IMR-90 (cell line): ENCODE measurements around the gene KCNIP1. TPM values are rescaled to one million over a fixed set of nuclear protein-coding genes. Genes with fewer than 3 reads are reported as not detected.

Experiments used
- ATAC-seq: fragments of 200-7000 bp; cut with Tn5 transposase; 2 replicates; pipeline ENCODE4 v1.9.1; 2020; ENCODE audit warnings: low read depth, mild to moderate bottlenecking, moderate library complexity
- BruUV-seq: library from RNA; stranded (reverse); fragments of 400-500 nt; replicated peaks from 2 replicates; lab custom pipeline; 2021; lab: Mats Ljungman, UMichigan
- CTCF ChIA-PET: fragments of 300-600 bp; formaldehyde crosslinking; extraction: SDS; loops from one replicate; lab custom pipeline; 2021; ENCODE audit warnings: antibody characterized with exemption; lab: Yijun Ruan, JAX
- POLR2A ChIA-PET: fragments of 300-600 bp; sonication (Branson Sonifier 250); formaldehyde crosslinking; loops from one replicate; lab custom pipeline; 2022; ENCODE audit warnings: antibody characterized with exemption; ENCODE audit not compliant: unreplicated experiment; lab: Charles Lee
- DNase-seq: peaks from one replicate; pipeline ENCODE4 v3.0.0; 2013
- H2AFZ ChIP-seq: replicated peaks from 2 replicates; pipeline ENCODE3; 2013; ENCODE audit warnings: low read length, mild to moderate bottlenecking; ENCODE audit not compliant: poor library complexity
- H2AK5ac ChIP-seq: 2 replicates; pipeline ENCODE4 v1.6.1; 2013; ENCODE audit warnings: low read depth, low read length, inconsistent platforms
- H2AK9ac ChIP-seq: replicated peaks from 2 replicates; pipeline ENCODE3; 2013; ENCODE audit warnings: mild to moderate bottlenecking, low read depth, low read length, moderate library complexity; ENCODE audit not compliant: poor library complexity
- H2BK120ac ChIP-seq: 2 replicates; pipeline ENCODE4 v1.6.1; 2013; ENCODE audit warnings: low read depth, low read length, inconsistent platforms
- H2BK15ac ChIP-seq: 3 replicates; pipeline ENCODE4 v1.6.1; 2013; ENCODE audit warnings: low read depth, low read length, inconsistent platforms
- H2BK20ac ChIP-seq: 2 replicates; pipeline ENCODE4 v1.6.1; 2013; ENCODE audit warnings: low read depth, mild to moderate bottlenecking, inconsistent platforms, low read length, moderate library complexity
- H2BK5ac ChIP-seq: 2 replicates; pipeline ENCODE4 v1.6.1; 2013; ENCODE audit warnings: mild to moderate bottlenecking, low read depth, low read length, inconsistent platforms; ENCODE audit not compliant: poor library complexity, severe bottlenecking
- H3K14ac ChIP-seq: replicated peaks from 2 replicates; pipeline ENCODE4 v1.6.1; 2013; ENCODE audit warnings: low read depth, low read length, inconsistent platforms
- H3K18ac ChIP-seq: 2 replicates; pipeline ENCODE4 v1.6.1; 2013; ENCODE audit warnings: low read depth, low read length, control low read depth
- H3K23ac ChIP-seq: 2 replicates; pipeline ENCODE4 v1.6.1; 2013; ENCODE audit warnings: low read depth, low read length, inconsistent platforms
- H3K27ac ChIP-seq: 2 replicates; pipeline ENCODE4 v1.5.1; 2013; ENCODE audit warnings: mild to moderate bottlenecking, control low read depth, low read length; ENCODE audit not compliant: insufficient read depth
- H3K27me3 ChIP-seq: 2 replicates; pipeline ENCODE4 v1.6.1; 2013; ENCODE audit warnings: low read length; ENCODE audit not compliant: control insufficient read depth, insufficient read depth
- H3K36me3 ChIP-seq: 2 replicates; pipeline ENCODE4 v1.6.1; 2013; ENCODE audit warnings: low read length, mixed read lengths; ENCODE audit not compliant: control insufficient read depth, insufficient read depth
- H3K4ac ChIP-seq: 2 replicates; pipeline ENCODE4 v1.6.1; 2013; ENCODE audit warnings: low read depth, low read length, inconsistent platforms
- H3K4me1 ChIP-seq: 2 replicates; pipeline ENCODE4 v1.6.1; 2013; ENCODE audit warnings: low read length, mixed read lengths; ENCODE audit not compliant: control insufficient read depth, insufficient read depth
- H3K4me2 ChIP-seq: 2 replicates; pipeline ENCODE4 v1.6.1; 2013; ENCODE audit warnings: low read depth, mild to moderate bottlenecking, control low read depth, low read length, moderate library complexity
- H3K4me3 ChIP-seq: 2 replicates; pipeline ENCODE4 v1.5.1; 2013; ENCODE audit warnings: low read depth, mild to moderate bottlenecking, control low read depth, low read length, moderate library complexity; ENCODE audit not compliant: insufficient read depth
- H3K56ac ChIP-seq: 2 replicates; pipeline ENCODE4 v1.6.1; 2013; ENCODE audit warnings: low read length, inconsistent platforms; ENCODE audit not compliant: insufficient read depth; ENCODE audit errors: extremely low read depth
- H3K79me1 ChIP-seq, 2 experiments: 2 replicates each; pipeline ENCODE4 v1.6.1; 2013; ENCODE audit warnings: low read length in 2 of 2, inconsistent platforms in 1 of 2, low read depth in 1 of 2
- H3K9ac ChIP-seq: 2 replicates; pipeline ENCODE4 v1.6.1; 2013; ENCODE audit warnings: low read depth, low read length, control low read depth
- H3K9me1 ChIP-seq: 2 replicates; pipeline ENCODE4 v1.6.1; 2013; ENCODE audit warnings: low read length, inconsistent platforms; ENCODE audit not compliant: insufficient read depth
- H3K9me3 ChIP-seq: 2 replicates; pipeline ENCODE4 v1.6.1; 2013; ENCODE audit warnings: low read length; ENCODE audit not compliant: control insufficient read depth, insufficient read depth
- H4K20me1 ChIP-seq: 2 replicates; pipeline ENCODE4 v1.6.1; 2013; ENCODE audit warnings: low read length, inconsistent platforms; ENCODE audit not compliant: insufficient read depth
- H4K5ac ChIP-seq: 2 replicates; pipeline ENCODE4 v1.6.1; 2013; ENCODE audit warnings: mild to moderate bottlenecking, low read depth, low read length, control low read depth
- H4K8ac ChIP-seq, 2 experiments: 2 replicates each; pipeline ENCODE4 v1.6.1; 2013; ENCODE audit warnings: low read depth in 2 of 2, low read length in 2 of 2, control low read depth in 1 of 2, inconsistent platforms in 1 of 2
- H4K91ac ChIP-seq: 2 replicates; pipeline ENCODE4 v1.6.1; 2013; ENCODE audit warnings: low read depth, low read length, inconsistent platforms; ENCODE audit not compliant: insufficient read depth
- CEBPB ChIP-seq: IDR thresholded peaks from 2 replicates; pipeline ENCODE4 v1.6.1; 2012; ENCODE audit warnings: low read depth, low read length, improper control_type of control experiment
- MAFK ChIP-seq: IDR thresholded peaks from 2 replicates; pipeline ENCODE4 v1.6.1; 2012; ENCODE audit warnings: low read depth, low read length, improper control_type of control experiment
- RCOR1 ChIP-seq: IDR thresholded peaks from 2 replicates; pipeline ENCODE4 v1.6.1; 2012; ENCODE audit warnings: mild to moderate bottlenecking, low read length, improper control_type of control experiment; ENCODE audit not compliant: insufficient replicate concordance
- WGBS, 2 experiments: methylation state at CpG; one replicate each; pipeline versions ENCODE4 v1.1.5 to v1.1.7; 2013; ENCODE audit warnings: missing lambda C conversion rate in 2 of 2; ENCODE audit not compliant: insufficient read length in 1 of 2; ENCODE audit errors: extremely low coverage in 2 of 2; 5-methylcytosine and 5-hydroxymethylcytosine counted together
- dilution Hi-C: fragments of 300-500 bp; cut with HindIII; formaldehyde crosslinking; loops from one replicate; pipeline ENCODE4 v1.14.3; 2018; ENCODE audit warnings: low sequenced_read_pairs; ENCODE audit not compliant: unreplicated experiment
- in situ Hi-C: fragments of 300-500 bp; cut with MboI; formaldehyde crosslinking; loops from 3 replicates; pipeline ENCODE4 v1.14.3; 2019; ENCODE audit warnings: low sequenced_read_pairs, inconsistent platforms, mixed read lengths
- intact Hi-C: fragments of 100-400 bp; cut with micrococcal nuclease; formaldehyde crosslinking; loops from 2 replicates; pipeline ENCODE4 v1.10.0; 2022
- polyA plus RNA-seq, 3 experiments: library from polyadenylated mRNA; depleted of rRNA; stranded (reverse); fragments of >200 nt; gene quantifications; 2 replicates each; pipeline ENCODE4 v1.2.3, GENCODE V29; 2012; ENCODE audit warnings: low replicate concordance in 1 of 3
- total RNA-seq: library from RNA; depleted of rRNA; stranded (reverse); fragments of >200 nt; gene quantifications from 2 replicates; pipeline ENCODE4 v1.2.3, GENCODE V29; 2012

The KCNIP1 gene
- total and polyA plus RNA-seq, 2 of the 4 experiments (the other 2 are of a cell fraction) = not detected

DNA sequence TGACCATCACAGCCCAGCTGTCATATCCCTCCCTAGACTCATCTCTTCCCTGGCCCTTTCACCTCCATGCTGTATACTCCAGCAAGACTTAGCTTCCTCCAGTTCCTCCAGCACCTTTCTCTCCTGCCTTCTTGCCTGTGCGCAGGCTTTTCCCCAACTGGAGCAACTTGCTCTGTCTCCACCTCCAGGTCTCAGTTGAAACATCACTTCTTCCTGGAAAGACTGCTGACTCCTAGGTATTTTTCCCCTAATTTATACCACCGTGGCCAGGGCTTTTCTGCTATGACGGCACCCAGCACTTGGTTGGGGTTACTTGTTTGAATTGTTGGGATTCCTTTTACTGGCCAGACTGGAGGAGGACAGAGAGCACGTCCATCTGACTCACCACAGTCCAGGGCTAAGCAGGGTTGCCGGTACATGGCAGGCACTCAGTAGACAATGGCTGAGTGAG lies 67.5 kb downstream of the KCNIP1 start:
- Histone ChIP-seq H2AFZ (no peak overlapping the region), H2BK120ac (no peak overlapping the region), H3K27me3 (no peaks in the 10 kb centered on the region; the same call in none of the 2 replicates), H3K4me1 (no peaks in the 10 kb centered on the region), H3K9me1 (no peaks in the 10 kb centered on the region), H3K9me3 (no peaks in the 10 kb centered on the region), H4K8ac (no peak overlapping the region), H4K20me1 (no peaks in the 10 kb centered on the region), H3K9ac (no peak overlapping the region), H2AK5ac (no peak overlapping the region), H3K4me3 (no peak overlapping the region), H3K79me1 (no peaks in the 10 kb centered on the region), H3K56ac (no peak overlapping the region), H4K91ac (no peak overlapping the region), H3K4me2 (no peak overlapping the region), H3K4ac (no peak overlapping the region), H3K27ac (no peak overlapping the region), H2BK15ac (no peak overlapping the region), H2AK9ac (no peak overlapping the region), H3K23ac (no peak overlapping the region), H2BK20ac (no peak overlapping the region), H3K36me3 (no peaks in the 10 kb centered on the region), H3K18ac (no peak overlapping the region), H2BK5ac (no peak overlapping the region), H4K5ac (no peak overlapping the region), H3K14ac (no peak overlapping the region)
- TF ChIP-seq MAFK (0 out of 2 replicates have a peak, but pooled peaks have one; percentile 1), CEBPB (no peak), RCOR1 (no peak)
- DNase-seq (peak; percentile 52), ATAC-seq (peak; percentile 81)
- no TSS peak for BruUV-seq
- POLR2A ChIA-PET = no interaction called here
- WGBS, 2 experiments = no CpG with 5 or more reads among the region's 5 CpGs
- dilution Hi-C loops (no loop called here), in situ Hi-C loops (no loop called here), intact Hi-C loops (no loop called here)
- CTCF ChIA-PET = no interaction called here
